GM18508 (cell line): ENCODE results near the gene ADGB.
"Not testable (repeated sequence)": the region's sequence is repeated elsewhere in the genome, so short reads cannot be mapped to it uniquely, and the experiment has no call there.

ENCODE experiments used
- ATAC-seq: cut with Tn5 transposase; IDR thresholded peaks from one replicate; pipeline ENCODE4 v1.9.1; 2021; ENCODE audit warnings: moderate number of reproducible peaks; ENCODE audit not compliant: insufficient read depth, unreplicated experiment

Gene ADGB

DNA sequence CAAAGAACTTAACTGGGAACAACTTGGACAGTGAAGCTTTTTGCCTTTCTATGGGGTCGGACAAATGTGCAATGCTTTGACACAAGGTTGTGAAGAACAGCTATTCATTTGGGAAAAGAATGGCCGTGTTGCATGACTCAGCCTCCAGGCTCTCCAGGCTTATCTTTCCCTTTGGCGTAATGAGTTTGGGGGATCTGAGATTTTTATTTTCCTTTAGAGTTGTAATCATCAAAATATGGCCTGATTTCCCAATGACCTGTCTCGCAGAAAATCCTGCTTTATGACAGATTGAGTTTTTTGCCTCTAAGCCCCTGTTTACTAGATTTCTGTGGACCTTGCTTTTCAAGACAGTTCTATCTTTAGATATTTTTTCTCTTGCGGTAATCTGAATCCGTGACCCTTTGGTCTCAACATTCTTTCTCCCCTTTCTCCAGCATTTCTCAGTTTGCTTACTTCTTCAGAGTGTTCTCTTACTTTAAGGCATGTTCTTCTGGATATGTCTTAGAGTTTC lies 214.1 kb downstream of the ADGB start:
- not testable (repeated sequence) for ATAC-seq

DNA sequence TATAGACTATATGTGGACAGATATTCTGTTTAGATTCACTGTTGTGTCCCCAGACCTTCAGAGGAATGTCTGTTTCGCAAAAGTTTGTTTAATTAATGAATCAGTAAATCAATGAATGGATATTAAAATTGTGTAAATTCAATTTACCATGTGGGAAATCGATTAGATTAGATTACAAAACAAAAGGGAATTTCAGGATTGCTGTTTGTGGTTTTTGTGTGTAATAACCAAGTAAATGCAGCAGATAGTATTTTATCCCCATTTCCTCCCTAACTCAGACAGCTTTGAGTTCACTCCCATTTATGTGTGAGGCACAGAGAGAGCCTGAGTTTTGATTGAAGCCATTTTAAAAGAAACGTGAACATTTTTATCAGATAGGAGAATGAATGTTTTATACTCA lies 214.8 kb downstream of the ADGB start:
- no peak for ATAC-seq

DNA sequence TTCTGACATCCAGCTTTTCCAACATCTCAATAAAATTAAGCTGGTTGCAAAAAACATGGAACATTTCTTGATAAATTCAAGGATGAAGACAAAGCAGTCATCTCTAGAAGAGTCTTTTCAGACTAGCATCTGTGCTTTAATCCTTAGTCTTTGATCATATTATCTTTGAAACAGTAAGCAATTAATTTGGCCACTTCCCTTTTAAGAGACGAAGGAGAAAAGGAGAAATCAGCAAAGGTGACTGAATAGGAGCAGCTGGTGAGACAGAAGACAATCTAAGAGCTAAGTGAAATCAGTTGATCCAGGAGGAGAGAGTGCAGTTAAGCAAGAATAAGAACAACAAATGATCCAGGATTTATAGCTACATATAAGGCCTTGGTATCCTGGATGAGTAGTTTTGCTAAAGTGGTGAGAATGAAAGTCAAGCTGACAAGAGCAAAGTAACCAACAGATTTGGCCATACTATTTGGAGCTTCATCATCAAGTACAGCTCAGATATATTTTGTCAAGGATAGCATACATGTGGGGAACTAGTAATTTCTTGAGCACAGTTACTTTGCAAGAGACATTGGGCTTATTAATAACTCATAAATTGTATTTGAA lies 215.5 kb downstream of the ADGB start:
- ATAC-seq: no peak

DNA sequence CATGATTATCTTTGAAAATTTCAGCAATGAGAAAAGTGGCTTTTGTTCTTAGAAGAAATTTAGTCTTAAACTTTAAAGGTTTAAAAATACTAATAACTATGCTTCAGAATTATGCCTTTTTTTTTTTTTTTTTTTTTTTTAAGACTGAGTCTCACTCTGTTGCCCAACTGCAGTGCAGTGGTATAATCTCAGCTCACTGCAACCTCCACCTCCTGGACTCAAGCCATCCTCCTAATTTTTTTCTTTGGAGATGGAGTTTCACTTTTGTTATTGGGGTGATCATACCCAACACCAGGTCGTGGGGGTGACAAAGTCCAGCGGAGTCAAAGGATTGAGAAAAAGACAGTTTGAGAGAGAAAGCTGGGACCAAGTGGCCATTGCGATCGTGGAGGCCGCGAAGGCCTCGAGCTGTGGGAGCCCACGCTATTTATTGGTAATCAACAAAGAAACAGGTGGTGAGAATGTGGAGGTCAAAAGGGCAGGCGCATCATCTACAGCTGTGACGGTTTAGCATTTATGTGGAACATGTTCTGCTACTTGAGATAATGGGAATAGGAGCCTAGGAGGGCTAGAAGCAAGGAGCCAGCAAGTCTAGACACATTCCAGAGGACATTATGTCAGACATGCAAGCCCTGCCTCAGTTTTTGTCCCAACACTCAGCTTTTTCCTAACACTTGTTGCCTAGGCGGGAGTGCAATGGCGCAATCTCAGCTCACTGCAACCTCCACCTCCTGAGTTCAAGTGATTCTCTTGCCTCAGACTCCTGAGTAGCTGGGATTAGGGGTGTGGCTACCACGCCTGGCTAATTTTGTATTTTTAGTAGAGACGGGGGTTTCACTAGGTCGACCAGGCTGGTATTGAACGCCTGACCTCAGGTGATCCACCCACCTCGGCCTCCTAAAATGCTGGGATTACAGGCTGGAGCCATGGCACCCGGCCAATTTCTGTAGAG lies 217.0 kb downstream of the ADGB start:
- ATAC-seq: not testable (repeated sequence)

DNA sequence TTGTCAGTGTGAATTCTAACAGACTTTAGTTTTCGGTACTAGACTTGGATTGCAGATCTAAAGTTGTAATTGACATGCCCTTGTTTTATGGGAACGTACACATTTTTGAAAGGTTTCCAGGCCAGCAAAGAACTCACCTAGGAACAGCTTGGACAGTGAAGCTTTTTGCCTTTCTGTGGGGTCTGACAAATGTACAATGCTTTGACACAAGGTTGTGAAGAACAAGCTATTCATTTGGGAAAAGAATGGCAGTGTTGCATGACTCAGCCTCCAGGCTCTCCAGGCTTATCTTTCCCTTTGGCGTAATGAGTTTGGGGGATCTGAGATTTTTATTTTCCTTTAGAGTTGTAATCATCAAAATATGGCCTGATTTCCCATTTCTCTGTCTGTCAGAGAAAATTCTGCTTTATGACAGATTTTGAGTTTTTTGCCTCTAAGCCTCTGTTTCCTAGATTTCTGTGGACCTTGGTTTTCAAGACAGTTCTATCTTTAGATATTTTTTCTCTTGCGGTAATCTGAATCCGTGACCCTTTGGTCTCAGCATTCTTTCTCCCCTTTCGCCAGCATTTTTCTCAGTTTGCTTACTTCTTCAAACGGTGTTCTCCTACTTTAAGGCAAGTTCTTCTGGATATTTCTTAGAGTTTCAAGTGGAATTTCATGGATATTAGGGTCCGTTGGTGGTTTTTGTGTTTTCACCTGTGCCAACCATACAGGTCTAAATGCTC lies 221.0 kb downstream of the ADGB start:
- no peak for ATAC-seq

DNA sequence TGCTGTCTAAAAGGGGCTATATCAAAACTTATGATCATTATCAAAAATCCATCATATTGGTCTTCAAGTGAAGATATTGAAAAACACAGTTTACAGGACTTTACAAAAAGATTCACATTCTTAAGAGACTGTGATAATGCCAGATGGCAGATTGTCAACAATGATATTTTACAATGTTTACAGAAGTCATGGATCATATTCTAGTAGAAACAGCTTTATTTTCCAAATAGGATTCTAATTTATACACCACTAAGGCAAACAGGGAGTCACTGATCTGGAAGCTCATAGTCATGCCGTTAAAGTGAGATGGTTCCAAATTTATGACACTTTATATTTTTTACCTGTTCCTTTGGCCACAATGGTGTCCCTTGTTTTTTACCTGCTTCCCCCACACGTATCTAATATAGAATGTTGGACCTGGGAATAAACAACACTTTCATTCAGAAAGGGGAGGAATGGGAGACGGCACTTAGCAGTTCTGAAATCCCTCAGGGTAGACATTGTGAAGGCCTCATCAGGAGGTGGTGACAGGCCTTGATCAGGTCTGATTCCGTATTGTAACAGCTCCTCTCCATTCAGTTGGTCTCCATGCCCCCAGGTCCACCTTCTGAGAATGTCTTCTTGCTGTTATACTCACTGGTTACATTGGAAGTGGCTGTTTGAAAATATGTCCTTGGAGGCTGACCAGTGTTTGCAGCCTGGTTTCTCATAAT lies 228.6 kb downstream of the ADGB start:
- no peak for ATAC-seq

DNA sequence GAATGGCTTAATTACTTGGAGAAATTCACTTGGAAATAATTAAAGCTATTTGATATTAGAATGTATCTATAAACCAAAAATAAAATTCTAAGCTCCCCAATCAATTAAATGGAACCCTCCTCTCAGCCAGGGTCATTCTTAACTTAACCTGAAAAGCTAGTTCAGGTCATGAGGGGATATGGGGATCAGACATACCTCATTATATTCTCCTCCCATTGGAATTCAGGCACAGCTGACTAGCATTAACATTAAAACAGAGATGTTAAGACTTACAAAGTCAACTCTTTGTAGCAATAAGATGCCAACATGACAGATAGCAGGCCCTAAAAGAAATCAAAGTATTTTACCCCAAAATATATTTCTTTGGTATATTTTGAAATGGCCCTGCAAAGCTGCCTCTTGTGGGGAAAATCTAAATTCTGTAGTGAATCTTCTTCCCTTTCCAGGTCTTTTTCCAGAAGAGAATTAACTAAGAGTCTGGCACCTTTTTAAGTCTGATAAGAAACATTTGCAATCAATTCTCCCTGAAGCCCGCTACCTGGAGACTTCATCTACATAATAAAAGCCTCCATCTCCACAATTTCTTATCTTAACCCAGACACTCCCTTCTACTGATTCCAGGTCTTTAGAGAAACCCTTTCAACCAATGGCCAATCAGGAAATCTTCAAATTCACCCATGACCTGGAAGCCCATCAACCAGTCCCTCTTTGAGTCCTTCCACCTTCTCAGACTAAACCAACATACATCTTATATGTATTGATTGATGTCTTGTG lies 231.2 kb downstream of the ADGB start:
- ATAC-seq: no peak

DNA sequence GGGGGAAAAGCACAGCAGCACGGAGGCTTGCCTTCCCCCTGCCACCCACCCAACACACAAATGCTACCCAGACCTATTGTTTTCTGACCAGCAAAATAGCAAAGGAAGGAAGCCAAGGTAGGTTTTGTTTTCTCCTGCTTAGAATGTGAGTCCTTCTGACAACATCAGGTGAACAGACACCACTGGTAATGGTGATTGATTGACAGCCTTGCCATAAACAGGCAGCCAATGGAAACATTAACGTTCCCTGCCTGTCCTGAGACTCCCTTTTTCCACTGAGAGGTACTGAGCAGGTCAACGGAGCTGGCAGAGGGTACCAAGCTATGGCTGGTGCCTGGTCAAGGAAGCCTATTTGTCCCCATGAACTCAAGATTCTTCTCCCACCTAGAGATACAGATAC lies 234.4 kb downstream of the ADGB start:
- ATAC-seq: no peak

DNA sequence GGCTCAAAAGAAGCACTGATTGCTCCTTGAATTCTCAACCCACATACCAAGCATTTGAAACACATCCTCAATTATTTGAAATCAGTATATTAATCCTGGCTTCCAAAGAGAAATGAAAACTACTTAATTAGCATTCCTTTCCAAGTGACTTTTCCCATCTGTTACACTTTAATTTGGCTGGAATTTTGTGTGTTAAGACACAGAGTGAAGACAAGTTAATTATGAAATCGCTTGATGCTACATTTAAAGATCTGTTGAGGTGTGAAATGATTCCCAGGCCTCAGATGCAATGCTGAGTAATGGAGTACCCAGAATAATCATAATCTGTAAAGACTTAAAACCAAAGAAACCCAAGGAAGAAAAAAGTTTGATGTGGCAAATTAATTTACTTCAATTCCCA lies 241.4 kb downstream of the ADGB start:
- no peak for ATAC-seq

DNA sequence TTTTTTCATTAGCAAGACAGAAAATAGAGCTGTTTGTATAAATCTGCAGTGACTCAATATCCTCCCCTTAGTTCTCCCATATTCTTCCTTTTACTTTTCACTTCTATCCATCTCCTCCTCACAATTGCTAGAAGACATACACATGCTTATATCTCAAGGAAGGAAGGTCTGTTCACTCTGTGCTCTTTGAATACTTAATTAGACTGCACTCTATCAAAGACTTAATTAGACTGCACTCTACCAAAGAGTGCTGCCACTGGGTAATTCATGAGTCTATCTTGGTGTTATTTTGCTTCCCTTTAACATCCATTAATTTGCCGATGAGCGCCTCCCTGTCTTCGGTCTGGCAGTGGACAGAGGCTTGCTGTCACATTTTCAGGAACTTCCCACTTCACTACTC lies 241.9 kb downstream of the ADGB start:
- no peak for ATAC-seq

DNA sequence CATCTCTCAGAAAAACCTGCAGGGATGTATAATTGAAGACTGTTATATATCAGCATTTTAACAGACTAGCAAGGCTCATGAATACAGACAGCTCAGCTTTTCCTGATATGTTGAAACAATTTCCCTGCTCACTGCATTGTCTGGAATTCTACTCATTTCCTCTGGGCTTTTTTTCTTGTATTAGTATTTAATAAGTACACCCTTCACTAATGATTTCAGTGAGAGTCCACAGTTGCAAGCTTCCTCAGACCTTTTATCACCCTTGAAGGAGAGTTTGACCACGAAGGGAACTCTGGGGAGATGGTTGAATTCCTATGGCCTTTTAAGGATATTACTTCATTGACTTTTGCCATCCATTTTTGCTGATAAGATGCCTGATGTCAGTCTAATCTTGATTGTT lies 248.7 kb downstream of the ADGB start:
- no peak for ATAC-seq

DNA sequence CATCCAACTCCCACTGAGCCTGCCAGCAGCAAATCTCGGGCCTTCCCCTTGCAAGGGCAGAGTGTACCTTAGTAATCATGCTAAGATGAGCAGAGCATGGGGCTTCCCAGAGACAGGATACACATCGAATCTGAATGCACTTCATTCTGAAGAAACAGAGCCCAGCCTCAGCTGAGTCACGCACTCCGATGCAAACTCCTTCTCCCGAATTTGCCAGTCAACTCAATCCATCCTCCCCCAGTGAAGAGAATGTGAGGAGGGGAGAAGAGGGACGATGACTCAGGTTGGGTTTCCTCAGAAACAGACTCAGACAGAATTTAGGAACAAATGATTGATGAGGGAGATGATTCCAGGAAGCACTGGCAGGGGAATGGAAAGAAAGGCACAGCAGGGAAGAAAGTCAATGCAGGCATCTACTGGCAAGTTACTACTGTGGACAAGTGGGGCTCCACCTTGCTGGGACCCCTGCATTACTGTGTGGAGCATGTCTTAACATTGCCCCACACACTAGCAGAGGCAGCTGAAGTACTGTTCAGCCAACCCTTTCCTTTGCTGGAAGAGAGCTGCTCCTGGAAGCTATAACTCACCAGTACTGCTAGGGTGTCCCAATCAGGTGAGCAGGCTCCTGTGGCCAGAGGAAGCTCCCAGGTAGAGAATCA lies 251.6 kb downstream of the ADGB start:
- no peak for ATAC-seq

DNA sequence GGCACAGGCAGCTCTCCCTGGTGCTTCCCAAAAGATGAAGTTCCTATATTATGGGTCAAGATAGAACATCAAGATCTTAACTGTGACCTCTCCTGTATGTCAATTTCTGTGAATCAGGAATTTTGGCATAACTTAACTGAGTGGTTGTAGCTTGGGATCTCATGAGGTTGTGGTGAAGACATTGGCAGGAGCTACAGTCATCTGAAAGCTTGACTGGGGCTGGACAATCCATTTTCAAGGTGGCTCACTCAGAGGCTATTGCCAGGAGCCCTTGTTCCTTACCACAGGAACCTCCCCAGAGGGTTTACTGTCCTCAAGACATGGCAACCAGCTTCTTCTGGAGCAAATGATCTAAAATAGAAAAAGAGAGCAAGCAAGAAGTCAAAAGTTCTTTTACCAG lies 252.2 kb downstream of the ADGB start:
- no peak for ATAC-seq

DNA sequence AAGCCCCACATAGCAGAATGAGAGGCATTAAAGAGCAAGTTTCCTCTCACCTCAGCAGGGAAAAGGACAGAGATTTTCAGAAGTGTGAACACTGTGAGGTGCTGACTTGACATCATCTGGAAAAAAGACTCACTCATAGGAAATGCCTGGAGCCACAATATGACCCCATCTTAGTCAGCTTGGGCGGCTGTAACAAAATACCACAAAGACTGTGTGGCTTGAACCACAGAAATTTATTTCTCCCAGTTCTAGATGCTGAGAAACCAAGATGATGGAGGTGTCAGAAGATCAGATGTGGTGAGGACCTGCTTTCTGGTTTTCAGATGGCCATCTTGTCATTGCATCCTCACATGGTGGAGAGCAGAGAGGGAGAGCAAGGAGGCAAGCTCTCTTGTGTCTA lies 253.1 kb downstream of the ADGB start:
- no peak for ATAC-seq

DNA sequence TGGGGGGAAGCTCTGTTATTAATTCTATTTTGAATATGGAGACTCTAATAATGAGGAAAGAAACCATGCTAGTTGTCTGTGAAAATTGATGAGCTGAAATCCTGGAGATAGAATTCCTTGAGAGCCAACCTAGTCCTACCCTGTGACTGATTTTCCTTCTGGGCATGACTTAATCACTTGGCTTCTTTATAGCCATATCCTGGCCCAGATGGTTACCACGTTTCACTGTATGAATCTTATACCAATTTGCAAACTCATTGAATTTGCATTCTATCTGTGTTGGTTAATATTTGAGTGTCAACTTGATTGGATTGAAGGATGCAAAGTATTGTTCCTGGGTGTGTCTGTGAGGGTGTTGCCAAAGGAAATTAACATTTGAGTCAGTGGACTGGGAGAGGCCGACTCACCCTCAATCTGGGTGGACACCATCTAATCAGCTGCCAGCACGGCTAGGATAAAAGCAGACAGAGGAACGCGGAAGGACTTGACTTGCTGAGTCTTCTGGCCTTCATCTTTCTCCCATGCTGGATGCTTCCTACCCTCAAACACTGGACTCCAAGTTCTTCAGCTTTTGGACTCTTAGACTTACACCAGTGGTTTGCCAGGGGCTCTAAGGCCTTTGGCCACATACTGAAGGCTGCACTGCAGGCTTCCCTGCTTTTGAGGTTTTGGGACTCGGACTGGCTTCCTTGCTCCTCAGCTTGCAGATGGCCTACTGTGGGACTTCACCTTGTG lies 255.9 kb downstream of the ADGB start:
- not testable (repeated sequence) for ATAC-seq

DNA sequence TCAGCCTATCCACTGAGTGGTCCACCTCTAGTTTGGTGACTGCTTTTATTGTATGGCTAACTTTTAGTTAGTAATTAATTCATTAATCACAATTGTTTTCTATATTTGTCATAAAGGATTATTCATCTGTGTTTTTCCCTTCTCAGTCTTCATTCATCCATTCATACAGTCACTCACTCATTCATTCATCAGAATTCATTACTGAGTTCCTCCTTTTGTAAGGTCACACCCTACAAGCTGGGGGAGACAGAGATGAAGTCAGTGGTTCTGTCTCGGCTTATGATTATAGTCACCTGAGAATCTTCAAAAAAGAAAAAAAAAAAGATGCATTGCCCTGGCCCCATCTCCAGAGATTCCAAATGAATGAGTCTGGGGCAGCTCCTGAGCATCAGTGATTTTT lies 257.1 kb downstream of the ADGB start:
- ATAC-seq: no peak

DNA sequence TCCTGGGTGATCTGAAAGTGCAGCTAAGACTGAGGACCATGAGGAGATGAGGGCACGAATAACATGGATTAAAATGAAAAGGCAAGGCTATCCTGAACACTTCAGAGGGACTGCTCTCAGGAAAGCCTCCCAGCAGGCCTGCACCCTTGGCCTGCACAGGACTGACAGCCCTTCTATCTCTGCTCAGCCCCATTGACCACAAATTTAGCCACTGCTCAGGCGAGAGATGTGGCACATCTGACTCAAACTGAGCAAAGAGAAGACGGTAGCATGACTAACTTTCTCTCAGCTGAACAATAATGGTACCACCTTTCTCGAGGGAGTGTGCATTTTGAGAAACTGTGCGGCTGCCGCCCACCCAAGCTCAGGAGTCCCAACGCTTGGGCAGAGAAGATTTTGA lies 257.5 kb downstream of the ADGB start:
- peak; percentile 43 for ATAC-seq

DNA sequence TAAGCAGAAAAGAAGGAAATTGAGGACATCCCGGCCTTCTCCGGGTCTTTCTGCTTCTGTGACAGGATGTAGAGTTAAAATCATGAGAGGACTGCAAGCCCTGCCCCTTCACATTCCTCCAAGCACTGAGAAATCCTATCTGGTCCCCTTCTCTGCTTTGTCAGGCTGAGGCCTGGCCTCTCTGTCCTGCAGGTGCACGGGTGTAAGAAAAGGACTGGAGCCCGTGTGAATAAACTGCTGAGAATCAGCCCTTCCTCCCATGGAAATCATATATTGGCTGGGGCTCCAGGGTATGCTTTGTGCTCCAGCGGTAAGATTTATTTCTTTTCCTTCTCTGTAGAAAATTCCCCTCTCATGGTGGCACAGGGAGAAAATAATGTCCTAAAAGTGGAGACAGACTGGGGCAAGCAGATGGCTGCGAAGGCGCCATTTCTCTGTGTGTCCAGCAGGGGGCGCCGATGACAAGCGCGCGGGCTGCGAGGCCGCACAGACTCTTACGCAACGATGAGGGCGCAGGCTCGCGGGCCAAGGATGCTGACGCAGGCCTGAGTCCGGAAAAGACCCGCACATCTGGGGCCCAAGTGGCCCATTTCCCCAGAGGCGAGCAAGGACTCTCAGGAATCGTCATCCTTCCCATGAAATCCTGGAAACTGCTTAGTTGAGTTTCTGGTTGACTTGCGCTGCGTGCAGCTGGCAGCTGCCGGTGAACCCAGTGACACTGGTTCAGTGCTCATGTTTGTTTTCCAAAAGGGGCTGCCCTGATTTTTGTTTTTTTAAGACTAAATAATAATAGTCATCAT lies 258.6 kb downstream of the ADGB start:
- ATAC-seq: peak; percentile 88
